ENCODE results near the gene MBD2.

GRCh38 chr18:54228364-54228763, 3.9 kb upstream of the MBD2 start:
- TF ChIP-seq, protein P1, sequence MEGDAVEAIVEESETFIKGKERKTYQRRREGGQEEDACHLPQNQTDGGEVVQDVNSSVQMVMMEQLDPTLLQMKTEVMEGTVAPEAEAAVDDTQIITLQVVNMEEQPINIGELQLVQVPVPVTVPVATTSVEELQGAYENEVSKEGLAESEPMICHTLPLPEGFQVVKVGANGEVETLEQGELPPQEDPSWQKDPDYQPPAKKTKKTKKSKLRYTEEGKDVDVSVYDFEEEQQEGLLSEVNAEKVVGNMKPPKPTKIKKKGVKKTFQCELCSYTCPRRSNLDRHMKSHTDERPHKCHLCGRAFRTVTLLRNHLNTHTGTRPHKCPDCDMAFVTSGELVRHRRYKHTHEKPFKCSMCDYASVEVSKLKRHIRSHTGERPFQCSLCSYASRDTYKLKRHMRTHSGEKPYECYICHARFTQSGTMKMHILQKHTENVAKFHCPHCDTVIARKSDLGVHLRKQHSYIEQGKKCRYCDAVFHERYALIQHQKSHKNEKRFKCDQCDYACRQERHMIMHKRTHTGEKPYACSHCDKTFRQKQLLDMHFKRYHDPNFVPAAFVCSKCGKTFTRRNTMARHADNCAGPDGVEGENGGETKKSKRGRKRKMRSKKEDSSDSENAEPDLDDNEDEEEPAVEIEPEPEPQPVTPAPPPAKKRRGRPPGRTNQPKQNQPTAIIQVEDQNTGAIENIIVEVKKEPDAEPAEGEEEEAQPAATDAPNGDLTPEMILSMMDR (conservative IDR thresholded peaks at IDR 0.05; ENCODE audit: low read length): no peak
- TF ChIP-seq EZH2phosphoT487 (IDR thresholded peaks at IDR 0.05; ENCODE audit: borderline replicate concordance, low read depth, low read length): no peak
